Hepatocyte (in vitro differentiated cells): ENCODE results near the gene ZNF692. TPM values are rescaled to one million over a fixed set of nuclear protein-coding genes. Genes with fewer than 3 reads are reported as not detected.

Source experiments
- DNase-seq: peaks from one replicate; pipeline ENCODE4 v3.0.0-alpha.2; 2016; ENCODE audit warnings: low spot score
- H2AFZ ChIP-seq: fragments of 200-600 bp; sonication (generic); 2 replicates; pipeline ENCODE4 v1.6.0; 2016; ENCODE audit warnings: antibody characterized with exemption, mild to moderate bottlenecking
- H3K27ac ChIP-seq: fragments of 200-600 bp; sonication (generic); 2 replicates; pipeline ENCODE4 v1.5.1; 2016; ENCODE audit warnings: mild to moderate bottlenecking
- H3K27me3 ChIP-seq: fragments of 200-600 bp; sonication (generic); 2 replicates; pipeline ENCODE4 v1.6.1; 2016
- H3K36me3 ChIP-seq: fragments of 200-600 bp; sonication (generic); replicated peaks from 2 replicates; pipeline ENCODE4 v1.5.1; 2016; ENCODE audit warnings: low read depth; ENCODE audit not compliant: insufficient read depth
- H3K4me1 ChIP-seq: fragments of 200-600 bp; sonication (generic); 2 replicates; pipeline ENCODE4 v1.5.1; 2016; ENCODE audit warnings: mild to moderate bottlenecking, moderate library complexity; ENCODE audit not compliant: insufficient read depth
- H3K4me2 ChIP-seq: fragments of 200-600 bp; sonication (generic); 2 replicates; pipeline ENCODE4 v1.6.0; 2016
- H3K4me3 ChIP-seq: fragments of 200-600 bp; sonication (generic); 2 replicates; pipeline ENCODE4 v1.5.1; 2016; ENCODE audit warnings: mild to moderate bottlenecking
- H3K79me2 ChIP-seq: fragments of 200-600 bp; sonication (generic); 2 replicates; pipeline ENCODE4 v1.6.0; 2017; ENCODE audit warnings: mild to moderate bottlenecking
- H3K9me2 ChIP-seq: fragments of 200-600 bp; sonication (generic); replicated peaks from 2 replicates; pipeline ENCODE4 v1.6.0; 2017; ENCODE audit warnings: mild to moderate bottlenecking; ENCODE audit not compliant: insufficient read depth
- H3K9me3 ChIP-seq: fragments of 200-600 bp; sonication (generic); 2 replicates; pipeline ENCODE4 v1.5.1; 2016; ENCODE audit warnings: low read depth, mild to moderate bottlenecking
- H4K20me1 ChIP-seq: fragments of 200-600 bp; sonication (generic); 2 replicates; pipeline ENCODE4 v1.6.0; 2016; ENCODE audit warnings: mild to moderate bottlenecking; ENCODE audit not compliant: insufficient read depth, poor library complexity, severe bottlenecking
- CTCF ChIP-seq: fragments of 200-600 bp; sonication (generic); IDR thresholded peaks from 2 replicates; pipeline ENCODE4 v1.5.1; 2016; ENCODE audit warnings: antibody characterized with exemption, mild to moderate bottlenecking; ENCODE audit not compliant: poor library complexity
- EZH2 ChIP-seq: fragments of 200-600 bp; sonication (generic); IDR thresholded peaks from 2 replicates; pipeline ENCODE4 v1.6.1; 2016; ENCODE audit warnings: antibody characterized with exemption, mild to moderate bottlenecking, borderline replicate concordance
- EZH2phosphoT487 ChIP-seq: fragments of 200-600 bp; sonication (generic); IDR thresholded peaks from one replicate; pipeline ENCODE4 v1.6.1; 2018; ENCODE audit warnings: antibody characterized with exemption, mild to moderate bottlenecking, low read depth, moderate library complexity; ENCODE audit not compliant: unreplicated experiment, severe bottlenecking
- WGBS: methylation state at CpG from one replicate; pipeline ENCODE4 v1.1.6; 2016; ENCODE audit warnings: low lambda C conversion rate; ENCODE audit errors: missing lambda C conversion rate; 5-methylcytosine and 5-hydroxymethylcytosine counted together
- polyA plus RNA-seq: library from polyadenylated mRNA; unstranded; fragments of >200 nt; fragmentation: Nextera tagmentation; extraction: Ambion mirVana; gene quantifications from 2 replicates; pipeline ENCODE4 v1.2.1, GENCODE V29; 2016
- total RNA-seq: library from RNA; depleted of rRNA; stranded (reverse); fragments of >200 nt; gene quantifications from 2 replicates; pipeline ENCODE4 v1.2.3, GENCODE V29; 2014

The ZNF692 gene
- total and polyA plus RNA-seq, 2 experiments from 2014 or later = 42.1 to 60.8 TPM

GRCh38 chr1:248841702-248842395 is 17.0 kb downstream of the ZNF692 start:
- Histone ChIP-seq H3K4me1 (peaks cover 9% of the 10 kb centered on the region), H2AFZ (no peak overlapping the region), H4K20me1 (peaks cover 10% of the 10 kb centered on the region), H3K27me3 (no peaks in the 10 kb centered on the region), H3K4me2 (no peak overlapping the region), H3K36me3 (no peaks in the 10 kb centered on the region), H3K9me3 (no peaks in the 10 kb centered on the region), H3K27ac (no peak overlapping the region), H3K9me2 (no peaks in the 10 kb centered on the region), H3K4me3 (no peak overlapping the region), H3K79me2 (peaks cover 49% of the 10 kb centered on the region)
- peak; percentile 54 for DNase-seq
- 70% methylated on average over 12 of the region's 12 CpGs for WGBS
- TF ChIP-seq EZH2 = no peak
- TF ChIP-seq CTCF = peak; percentile 54

GRCh38 chr1:248840946-248841345 is 17.9 kb downstream of the ZNF692 start:
- Histone ChIP-seq H3K79me2 (peaks cover 49% of the 10 kb centered on the region), H3K4me2 (no peak overlapping the region), H3K27ac (no peak overlapping the region), H3K9me3 (no peaks in the 10 kb centered on the region), H3K9me2 (no peaks in the 10 kb centered on the region), H2AFZ (no peak overlapping the region), H3K27me3 (no peaks in the 10 kb centered on the region), H3K4me3 (no peak overlapping the region), H3K4me1 (peaks cover 9% of the 10 kb centered on the region), H4K20me1 (peaks cover 10% of the 10 kb centered on the region), H3K36me3 (no peaks in the 10 kb centered on the region)
- WGBS = 92% methylated on average over 4 of the region's 4 CpGs
- TF ChIP-seq EZH2phosphoT487 (no peak), CTCF (no peak), EZH2 (no peak)
- DNase-seq = no peak

DNA sequence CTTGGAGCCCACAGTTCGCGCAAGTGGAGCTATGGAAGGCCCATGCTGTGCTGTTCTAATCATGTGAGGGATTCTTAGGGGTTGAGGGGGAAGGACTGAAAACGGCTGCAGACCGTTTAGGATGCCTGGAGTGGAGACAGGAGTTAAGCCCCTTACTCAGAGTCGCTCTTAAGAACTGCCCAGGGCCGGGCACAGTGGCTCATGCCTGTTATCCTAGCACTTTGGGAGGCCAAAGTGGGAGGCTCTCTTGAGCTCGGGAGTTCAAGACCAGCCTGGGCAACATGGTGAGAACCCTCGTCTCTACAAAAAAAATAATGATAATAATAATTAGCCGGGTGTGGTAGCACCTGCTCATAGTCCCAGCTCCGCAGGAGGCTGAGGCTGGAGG is 19.7 kb downstream of the ZNF692 start:
- peak overlapping the region; percentile 84 for H3K4me2 ChIP-seq
- peak overlapping the region; percentile 47 for H3K4me3 ChIP-seq
- peaks cover 45% of the 10 kb centered on the region for H3K79me2 ChIP-seq
- WGBS = 17% methylated on average over 10 of the region's 10 CpGs
- H3K9me2 ChIP-seq = no peaks in the 10 kb centered on the region
- no peaks in the 10 kb centered on the region for H3K9me3 ChIP-seq
- H3K27me3 ChIP-seq = no peaks in the 10 kb centered on the region
- no peaks in the 10 kb centered on the region for H3K36me3 ChIP-seq
- peaks cover 9% of the 10 kb centered on the region for H3K4me1 ChIP-seq
- no peak for DNase-seq
- H2AFZ ChIP-seq = peak overlapping the region; percentile 39
- peak overlapping the region; percentile 99 for H3K27ac ChIP-seq
- peaks cover 10% of the 10 kb centered on the region for H4K20me1 ChIP-seq
- TF ChIP-seq CTCF (no peak), EZH2 (no peak), EZH2phosphoT487 (no peak)
